ENCODE measurements around the gene PSTPIP1. TPM values are rescaled to one million over a fixed set of nuclear protein-coding genes. Genes with fewer than 3 reads are reported as not detected.
A peak's percentile ranks its signal among the peaks of the same experiment; 100 is the strongest.

PSTPIP1 gene
- total and polyA plus RNA-seq, 2 experiments from 2014 or later = 0.80 to 3.7 TPM

GRCh38 chr15:77021803-77022381, 27.0 kb downstream of the PSTPIP1 start:
- H3K4me1 Mint-ChIP-seq = peaks cover 3% of the 10 kb centered on the region; the same call in 2 of the 3 replicates
- H3K27ac ChIP-seq (ENCODE audit: low read depth) = no peak overlapping the region
- no peak overlapping the region for H3K4me3 Mint-ChIP-seq

More at GRCh38 chr15:77021803-77022381, 27.0 kb downstream of the PSTPIP1 start:
- no peaks in the 10 kb centered on the region; the same call in 2 of the 3 replicates for H3K36me3 Mint-ChIP-seq (ENCODE audit: low read depth)
- Histone ChIP-seq H3K4me3 (no peak overlapping the region), H3K36me3 (ENCODE audit: insufficient read depth) (no peaks in the 10 kb centered on the region), H2AFZ (no peak overlapping the region), H3K4me1 (ENCODE audit: insufficient read depth) (no peaks in the 10 kb centered on the region), H3K27me3 (ENCODE audit: insufficient read depth) (no peaks in the 10 kb centered on the region), H3K9me2 (ENCODE audit: insufficient read depth) (no peaks in the 10 kb centered on the region), H3K4me2 (no peak overlapping the region), H3F3A (replicated peaks; ENCODE audit: low read depth) (no peaks in the 10 kb centered on the region), H4K20me1 (replicated peaks; ENCODE audit: insufficient read depth) (no peaks in the 10 kb centered on the region), H3K79me2 (replicated peaks; ENCODE audit: insufficient read depth) (no peaks in the 10 kb centered on the region)
- peaks cover 16% of the 10 kb centered on the region for H3K27me3 Mint-ChIP-seq (ENCODE audit: insufficient read depth, low read depth, poor library complexity)
- peak overlapping the region; percentile 43; the same call in 1 of the 2 replicates for H3K27ac Mint-ChIP-seq
- ATAC-seq = no peak
- TF ChIP-seq ZNF114 (CRISPR knock-in tag; IDR thresholded peaks at IDR 0.05) (no peak), JUNB (IDR thresholded peaks at IDR 0.05; ENCODE audit: unreplicated experiment) (no peak), ZNF462 (CRISPR knock-in tag; IDR thresholded peaks at IDR 0.05) (no peak), CTCF (conservative IDR thresholded peaks at IDR 0.05; ENCODE audit: low read depth in 2 of 2) (no peak), EZH2phosphoT487 (IDR thresholded peaks at IDR 0.05; ENCODE audit: unreplicated experiment) (no peak), NANOG (IDR thresholded peaks at IDR 0.05; ENCODE audit: borderline replicate concordance) (no peak), POLR2AphosphoS5 (IDR thresholded peaks at IDR 0.05; ENCODE audit: low read depth) (no peak), REST (IDR thresholded peaks at IDR 0.05; ENCODE audit: unreplicated experiment) (no peak), ETS1 (IDR thresholded peaks at IDR 0.05) (no peak), STAT1 (IDR thresholded peaks at IDR 0.05; ENCODE audit: unreplicated experiment) (no peak), CREB1 (CRISPR knock-in tag; IDR thresholded peaks at IDR 0.05; ENCODE audit: low read depth) (no peak)
- H3K9me3 Mint-ChIP-seq = no peaks in the 10 kb centered on the region; the same call in 2 of the 3 replicates
- no peak for DNase-seq (ENCODE audit: low spot score)
